CD14-positive monocyte (primary cell): ENCODE measurements around the gene EIF4E. TPM values are rescaled to one million over a fixed set of nuclear protein-coding genes. Genes with fewer than 3 reads are reported as not detected.

ENCODE experiments used
- DNase-seq, 3 donors: peaks; one replicate each; pipeline ENCODE4 v3.0.0-alpha.2; 2011 to 2022
- H2AFZ ChIP-seq: 2 replicates; pipeline ENCODE4 v1.6.0; 2012; ENCODE audit warnings: mild to moderate bottlenecking, low read depth, low read length, inconsistent platforms; ENCODE audit not compliant: insufficient read depth, poor library complexity, severe bottlenecking
- H3K27ac ChIP-seq, 2 donors: 1 replicate in 1 of 2; 2 replicates in 1 of 2; pipeline ENCODE4 v1.5.1; 2012 to 2013; ENCODE audit warnings: low read length in 2 of 2, control low read depth in 1 of 2, inconsistent platforms in 1 of 2, low read depth in 1 of 2, mild to moderate bottlenecking in 1 of 2
- H3K27me3 ChIP-seq, 2 donors: one replicate each; pipeline versions ENCODE4 v1.6.0 to v1.6.1; 2011 to 2013; ENCODE audit warnings: low read length in 2 of 2; ENCODE audit not compliant: control insufficient read depth in 2 of 2, insufficient read depth in 2 of 2
- H3K36me3 ChIP-seq, 2 donors: replicated peaks in 1 of 2; 1 replicate in 1 of 2; 2 replicates in 1 of 2; pipeline versions ENCODE4 v1.5.1 to v1.6.1; 2012 to 2013; ENCODE audit warnings: low read length in 2 of 2, control low read depth in 1 of 2, inconsistent platforms in 1 of 2, mild to moderate bottlenecking in 1 of 2; ENCODE audit not compliant: insufficient read depth in 2 of 2, control insufficient read depth in 1 of 2
- H3K4me1 ChIP-seq, 2 donors: 1 replicate in 1 of 2; 2 replicates in 1 of 2; pipeline versions ENCODE4 v1.5.1 to v1.6.1; 2012 to 2013; ENCODE audit warnings: low read length in 2 of 2, control low read depth in 1 of 2, inconsistent platforms in 1 of 2, mild to moderate bottlenecking in 1 of 2, moderate library complexity in 1 of 2; ENCODE audit not compliant: insufficient read depth in 2 of 2, control insufficient read depth in 1 of 2
- H3K4me2 ChIP-seq: replicated peaks from 2 replicates; pipeline ENCODE3; 2012; ENCODE audit warnings: low read length, moderate library complexity, mild to moderate bottlenecking; ENCODE audit not compliant: poor library complexity, severe bottlenecking; ENCODE audit errors: extremely low read depth
- H3K4me3 ChIP-seq, 3 experiments: fragments of 200-600 bp in 1 of 3; sonication (generic) in 1 of 3; replicated peaks in 1 of 3; 1 replicate in 2 of 3; 2 replicates in 1 of 3; pipeline ENCODE4 v1.5.1; 2011 to 2013; ENCODE audit warnings: low read length in 3 of 3, mild to moderate bottlenecking in 3 of 3, control low read depth in 2 of 3, low read depth in 2 of 3, inconsistent platforms in 1 of 3, moderate library complexity in 1 of 3
- H3K79me2 ChIP-seq: 2 replicates; pipeline ENCODE4 v1.6.0; 2012; ENCODE audit warnings: mild to moderate bottlenecking, control low read depth, inconsistent platforms, low read length, moderate library complexity; ENCODE audit not compliant: insufficient read depth
- H3K9ac ChIP-seq: 2 replicates; pipeline ENCODE4 v1.6.0; 2017; ENCODE audit warnings: low read length, mild to moderate bottlenecking; ENCODE audit not compliant: insufficient read depth, poor library complexity, severe bottlenecking
- H3K9me3 ChIP-seq, 2 donors: replicated peaks in 1 of 2; 1 replicate in 1 of 2; 2 replicates in 1 of 2; pipeline versions ENCODE4 v1.5.1 to v1.6.1; 2012 to 2013; ENCODE audit warnings: low read length in 2 of 2, control low read depth in 1 of 2; ENCODE audit not compliant: control insufficient read depth in 1 of 2, insufficient read depth in 1 of 2
- H4K20me1 ChIP-seq: 2 replicates; pipeline ENCODE4 v1.6.0; 2012; ENCODE audit warnings: mild to moderate bottlenecking, low read length, control low read depth, moderate library complexity; ENCODE audit not compliant: insufficient read depth
- H3K27ac Mint-ChIP-seq, 7 donors: one replicate each; pipeline ENCODE4 v1.8.0; 2020; ENCODE audit warnings: mild to moderate bottlenecking in 7 of 7, mixed read lengths in 7 of 7, moderate library complexity in 6 of 7, inconsistent platforms in 2 of 7
- H3K27me3 Mint-ChIP-seq, 3 donors: one replicate each; pipeline ENCODE4 v1.8.0; 2021 to 2022; ENCODE audit warnings: low read depth in 3 of 3, mild to moderate bottlenecking in 3 of 3, mixed read lengths in 3 of 3, moderate library complexity in 3 of 3, inconsistent platforms in 1 of 3
- H3K36me3 Mint-ChIP-seq, 2 donors: one replicate each; pipeline ENCODE4 v1.8.0; 2020; ENCODE audit warnings: mixed read lengths in 2 of 2, inconsistent platforms in 1 of 2, mild to moderate bottlenecking in 1 of 2
- H3K4me1 Mint-ChIP-seq: one replicate; pipeline ENCODE4 v1.8.0; 2020; ENCODE audit warnings: mild to moderate bottlenecking, mixed read lengths
- H3K4me3 Mint-ChIP-seq, 2 donors: one replicate each; pipeline ENCODE4 v1.8.0; 2020; ENCODE audit warnings: mild to moderate bottlenecking in 2 of 2, mixed read lengths in 2 of 2, moderate library complexity in 1 of 2
- H3K9me3 Mint-ChIP-seq, 7 donors: one replicate each; pipeline ENCODE4 v1.8.0; 2020 to 2022; ENCODE audit warnings: mixed read lengths in 7 of 7, mild to moderate bottlenecking in 6 of 7, moderate library complexity in 6 of 7, inconsistent platforms in 2 of 7
- WGBS: methylation state at CpG from one replicate; pipeline ENCODE4 v1.1.5; 2013; ENCODE audit warnings: missing lambda C conversion rate; ENCODE audit not compliant: insufficient coverage; 5-methylcytosine and 5-hydroxymethylcytosine counted together
- intact Hi-C, 2 donors: fragments of 100-400 bp; cut with micrococcal nuclease; formaldehyde crosslinking; loops; one replicate each; pipeline versions ENCODE4 v1.15.0 to v1.15.1; 2023
- polyA plus RNA-seq, 3 donors: library from polyadenylated mRNA; depleted of rRNA in 1 of 3; unstranded in 2 of 3; stranded (reverse) in 1 of 3; fragments of 300-500 nt in 2 of 3; fragments of >200 nt in 1 of 3; fragmentation: Illumina TruSeq in 2 of 3; gene quantifications; 1 replicate in 2 of 3; 2 replicates in 1 of 3; pipeline ENCODE4 v1.2.3, GENCODE V29; 2012 to 2021
- TF ChIP-seq, protein P1 (sequence below): fragments of 200-600 bp; IDR thresholded peaks from one replicate; pipeline ENCODE4 v1.8.0; 2022; ENCODE audit warnings: antibody characterized with exemption, mild to moderate bottlenecking

Gene EIF4E
- polyA plus RNA-seq, 3 donors: 25.0 to 50.8 (median 48.6) TPM

DNA sequence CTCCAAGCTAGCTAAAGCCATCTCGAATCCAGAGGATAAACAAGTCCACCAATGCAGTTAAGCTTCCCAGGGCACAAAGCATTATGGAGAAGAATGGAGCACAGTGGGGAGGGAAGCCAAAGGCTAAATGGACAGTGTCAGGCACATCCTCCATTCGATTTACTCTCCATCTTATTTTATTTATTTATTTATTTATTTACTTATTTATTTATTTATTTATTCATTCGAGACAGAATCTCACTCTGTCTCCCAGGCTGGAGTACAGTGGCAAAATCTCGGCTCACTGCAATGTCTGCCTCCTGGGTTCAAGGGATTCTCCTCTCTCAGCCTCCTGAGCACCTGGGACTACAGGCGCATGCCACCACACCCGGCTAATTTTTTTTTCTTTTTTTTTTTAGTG lies 26.3 kb upstream of the EIF4E start:
- H3K36me3 Mint-ChIP-seq: no peaks in the 10 kb centered on the region
- H3K27ac ChIP-seq: no peak overlapping the region
- H3K4me3 Mint-ChIP-seq: no peak overlapping the region
- H3K27me3 Mint-ChIP-seq: peaks cover 1 to 4% (median 2%) of the 10 kb centered on the region in 3 donors
- H3K4me1 ChIP-seq: no peaks in the 10 kb centered on the region
- no peaks in the 10 kb centered on the region for H3K79me2 ChIP-seq
- no peaks in the 10 kb centered on the region for H3K9me3 ChIP-seq
- peaks cover 0 to 13% (median 6%) of the 10 kb centered on the region in 7 donors for H3K9me3 Mint-ChIP-seq
- no CpG with 5 or more reads among the region's 6 CpGs for WGBS
- H3K36me3 ChIP-seq: no peaks in the 10 kb centered on the region
- no peak overlapping the region for H3K4me3 ChIP-seq
- H3K9ac ChIP-seq: no peak overlapping the region
- H4K20me1 ChIP-seq: no peaks in the 10 kb centered on the region
- no peak overlapping the region for H3K27ac Mint-ChIP-seq
- no peak for DNase-seq
- H3K4me1 Mint-ChIP-seq: no peaks in the 10 kb centered on the region
- TF ChIP-seq, protein P1, sequence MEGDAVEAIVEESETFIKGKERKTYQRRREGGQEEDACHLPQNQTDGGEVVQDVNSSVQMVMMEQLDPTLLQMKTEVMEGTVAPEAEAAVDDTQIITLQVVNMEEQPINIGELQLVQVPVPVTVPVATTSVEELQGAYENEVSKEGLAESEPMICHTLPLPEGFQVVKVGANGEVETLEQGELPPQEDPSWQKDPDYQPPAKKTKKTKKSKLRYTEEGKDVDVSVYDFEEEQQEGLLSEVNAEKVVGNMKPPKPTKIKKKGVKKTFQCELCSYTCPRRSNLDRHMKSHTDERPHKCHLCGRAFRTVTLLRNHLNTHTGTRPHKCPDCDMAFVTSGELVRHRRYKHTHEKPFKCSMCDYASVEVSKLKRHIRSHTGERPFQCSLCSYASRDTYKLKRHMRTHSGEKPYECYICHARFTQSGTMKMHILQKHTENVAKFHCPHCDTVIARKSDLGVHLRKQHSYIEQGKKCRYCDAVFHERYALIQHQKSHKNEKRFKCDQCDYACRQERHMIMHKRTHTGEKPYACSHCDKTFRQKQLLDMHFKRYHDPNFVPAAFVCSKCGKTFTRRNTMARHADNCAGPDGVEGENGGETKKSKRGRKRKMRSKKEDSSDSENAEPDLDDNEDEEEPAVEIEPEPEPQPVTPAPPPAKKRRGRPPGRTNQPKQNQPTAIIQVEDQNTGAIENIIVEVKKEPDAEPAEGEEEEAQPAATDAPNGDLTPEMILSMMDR: no peak
- no peak overlapping the region for H2AFZ ChIP-seq
- intact Hi-C loops: no loop called here
- H3K27me3 ChIP-seq: no peaks in the 10 kb centered on the region
- no peak overlapping the region for H3K4me2 ChIP-seq

DNA sequence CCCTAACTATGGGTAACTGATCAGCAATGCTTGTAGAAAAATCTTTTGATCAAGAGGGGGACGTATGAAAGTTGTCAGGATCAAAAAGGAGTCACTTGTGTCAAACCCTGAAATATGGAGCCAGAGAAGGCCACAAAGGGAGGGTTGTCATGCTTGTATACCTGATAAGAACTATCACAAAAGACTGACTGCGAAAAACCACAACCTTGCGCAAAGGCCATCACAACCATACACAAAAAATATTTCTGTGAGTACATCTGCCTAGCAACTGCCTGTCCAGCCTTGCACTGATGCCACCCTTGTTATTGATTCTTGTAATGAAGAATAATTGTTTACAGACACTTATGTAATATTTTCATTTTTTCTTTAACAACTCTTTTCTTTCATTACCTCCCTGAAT lies 22.8 kb upstream of the EIF4E start:
- Mint-ChIP-seq H3K4me1 (no peaks in the 10 kb centered on the region), H3K36me3 (no peaks in the 10 kb centered on the region), H3K27me3 (peaks cover 1 to 4% (median 2%) of the 10 kb centered on the region in 3 donors), H3K9me3 (peaks cover 0 to 6% (median 4%) of the 10 kb centered on the region in 7 donors), H3K4me3 (no peak overlapping the region), H3K27ac (no peak overlapping the region)
- no peaks in the 10 kb centered on the region for H3K79me2 ChIP-seq
- no peak overlapping the region for H3K9ac ChIP-seq
- intact Hi-C loops: no loop called here
- no peak overlapping the region for H3K4me2 ChIP-seq
- no peak overlapping the region for H3K27ac ChIP-seq
- no peaks in the 10 kb centered on the region for H4K20me1 ChIP-seq
- no peaks in the 10 kb centered on the region for H3K4me1 ChIP-seq
- TF ChIP-seq, protein P1: no peak
- H3K4me3 ChIP-seq: no peak overlapping the region
- no CpG with 5 or more reads among the region's 3 CpGs for WGBS
- H2AFZ ChIP-seq: no peak overlapping the region
- no peaks in the 10 kb centered on the region for H3K36me3 ChIP-seq
- DNase-seq: no peak
- H3K27me3 ChIP-seq: no peaks in the 10 kb centered on the region
- no peaks in the 10 kb centered on the region for H3K9me3 ChIP-seq
